ENCODE data around the gene PCDHGA1.

Gene PCDHGA1

DNA sequence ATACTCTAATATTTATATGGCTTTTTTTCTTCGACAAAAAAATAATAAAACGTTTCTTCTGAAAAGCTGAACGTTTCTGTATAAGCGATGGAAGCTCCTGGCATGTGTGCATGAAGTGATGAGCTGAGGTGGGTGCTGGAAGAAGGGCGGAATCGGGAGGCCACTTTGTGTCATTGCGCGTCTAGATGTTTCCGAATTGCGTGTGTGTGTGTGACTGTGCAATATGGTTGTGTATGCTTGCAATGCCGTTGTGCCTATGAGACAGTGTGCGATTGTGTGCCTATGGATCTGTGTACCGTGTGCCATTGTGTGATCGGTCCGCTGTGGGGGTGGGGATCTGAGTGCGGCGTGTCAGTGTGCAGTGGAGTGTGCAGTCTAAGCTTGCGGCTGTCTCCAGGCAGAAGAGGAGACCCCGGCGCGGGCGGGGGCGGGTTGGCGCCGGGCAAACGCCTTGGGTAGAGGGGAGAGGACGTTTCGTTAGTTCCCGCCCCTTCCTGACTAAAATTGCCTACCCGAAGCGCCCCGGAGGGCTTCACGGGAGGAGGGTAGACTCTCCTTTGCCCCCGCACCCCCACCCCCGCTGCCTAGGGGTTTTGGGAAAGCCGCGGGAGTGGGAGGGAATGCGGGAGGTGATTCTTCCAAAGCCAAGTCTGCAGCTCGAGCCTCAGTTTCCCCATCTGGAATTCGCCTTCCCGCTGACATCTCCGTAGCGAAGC is 182.8 kb downstream of the PCDHGA1 start:
- peak; percentile 23 to 24 for DNase-seq (ENCODE audit: low read depth in 2 of 2)

DNA sequence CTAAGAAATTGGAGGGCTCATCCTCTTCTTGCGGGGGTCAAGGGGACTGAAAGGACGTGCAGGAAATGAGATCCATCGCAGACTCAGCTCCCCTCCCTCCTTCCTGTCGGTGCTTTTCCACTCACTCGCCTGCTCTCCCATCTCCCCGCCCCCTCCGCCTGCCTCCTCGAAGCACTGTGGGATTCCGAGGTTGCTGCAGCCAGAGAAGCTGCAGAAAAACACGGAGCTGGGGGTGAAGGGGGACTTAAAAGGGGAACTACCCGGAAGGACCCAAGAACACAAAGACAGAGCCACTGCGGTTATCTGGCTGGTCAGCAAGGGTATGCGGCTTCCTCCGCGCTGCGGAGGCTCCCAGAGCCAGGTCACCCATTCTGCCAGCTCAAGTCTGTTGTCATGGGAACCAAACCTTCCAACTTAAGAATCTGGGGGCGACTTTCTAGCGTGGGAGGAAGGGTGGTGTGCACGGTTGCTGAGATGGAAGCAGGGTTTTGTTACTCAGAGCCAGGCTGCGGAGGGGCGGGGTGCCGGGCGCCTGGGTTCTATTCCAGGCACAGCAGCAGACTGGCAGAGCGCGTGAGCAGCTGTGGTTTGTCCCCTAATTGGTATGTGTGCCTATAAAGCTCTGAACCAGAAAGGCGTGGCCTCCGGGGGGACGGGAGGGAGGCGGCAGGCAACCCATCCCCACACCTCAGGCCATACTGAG is 183.5 kb downstream of the PCDHGA1 start:
- peak; percentile 55 to 67 for DNase-seq (ENCODE audit: low read depth in 2 of 2)

DNA sequence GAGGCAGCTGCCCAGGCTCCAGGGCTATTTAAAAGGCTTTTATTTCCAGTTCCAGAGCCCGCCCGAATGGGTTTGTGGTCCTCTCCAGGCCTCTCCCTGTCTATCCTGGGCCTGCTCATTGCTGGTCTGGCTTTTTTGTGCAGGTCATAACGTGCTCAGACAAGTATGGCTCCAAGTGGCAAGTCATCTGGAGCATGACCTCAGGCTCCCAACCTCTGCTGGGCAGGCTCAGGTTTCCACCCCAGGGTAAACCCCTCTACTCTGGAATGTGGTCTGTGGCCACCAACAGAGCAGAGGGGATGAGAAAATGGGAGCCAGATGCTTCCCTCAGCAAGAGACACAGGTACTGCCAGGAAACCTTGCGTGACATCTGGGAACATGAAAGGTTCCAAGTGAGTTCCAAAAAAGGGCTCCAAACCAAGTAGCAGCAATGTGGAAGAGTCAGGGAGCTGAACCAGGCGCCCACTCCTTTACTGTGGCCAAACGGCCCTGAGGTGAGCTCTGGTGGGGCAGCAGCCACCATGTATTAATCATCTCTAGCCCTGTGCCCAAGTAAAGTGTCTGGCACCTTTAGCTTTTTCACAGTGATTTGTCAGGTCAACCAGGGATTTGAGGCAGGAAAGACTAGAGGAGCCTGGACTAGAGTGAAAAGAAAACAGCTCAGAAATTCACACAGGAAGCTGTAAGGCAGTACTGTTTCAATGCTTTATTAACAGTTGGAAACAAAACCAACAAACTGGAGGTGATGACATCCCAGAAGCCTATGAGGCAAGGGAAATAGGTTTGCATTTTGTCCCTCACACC is 184.2 kb downstream of the PCDHGA1 start:
- no peak for DNase-seq (ENCODE audit: low read depth in 2 of 2)

DNA sequence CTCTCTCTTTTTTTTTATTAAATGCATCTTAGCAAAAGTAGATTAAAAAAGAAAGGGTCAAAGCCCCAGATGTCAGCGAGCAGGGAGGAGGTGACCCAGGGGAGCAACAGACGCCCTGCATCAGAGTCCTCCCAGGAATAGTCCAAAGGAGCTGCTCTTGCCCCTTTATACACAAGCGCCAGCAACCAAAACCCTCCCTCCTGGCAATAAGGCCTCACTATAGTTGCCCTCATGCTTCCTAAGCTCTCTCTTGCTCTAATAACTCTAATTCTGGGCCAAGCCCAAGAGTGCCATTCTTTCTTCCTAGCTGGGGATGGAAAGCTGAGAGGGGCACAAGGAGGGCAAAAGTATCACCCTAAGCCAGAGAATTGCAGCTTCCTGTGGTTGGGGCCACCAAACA is 184.8 kb downstream of the PCDHGA1 start:
- no peak for DNase-seq (ENCODE audit: low read depth in 2 of 2)

DNA sequence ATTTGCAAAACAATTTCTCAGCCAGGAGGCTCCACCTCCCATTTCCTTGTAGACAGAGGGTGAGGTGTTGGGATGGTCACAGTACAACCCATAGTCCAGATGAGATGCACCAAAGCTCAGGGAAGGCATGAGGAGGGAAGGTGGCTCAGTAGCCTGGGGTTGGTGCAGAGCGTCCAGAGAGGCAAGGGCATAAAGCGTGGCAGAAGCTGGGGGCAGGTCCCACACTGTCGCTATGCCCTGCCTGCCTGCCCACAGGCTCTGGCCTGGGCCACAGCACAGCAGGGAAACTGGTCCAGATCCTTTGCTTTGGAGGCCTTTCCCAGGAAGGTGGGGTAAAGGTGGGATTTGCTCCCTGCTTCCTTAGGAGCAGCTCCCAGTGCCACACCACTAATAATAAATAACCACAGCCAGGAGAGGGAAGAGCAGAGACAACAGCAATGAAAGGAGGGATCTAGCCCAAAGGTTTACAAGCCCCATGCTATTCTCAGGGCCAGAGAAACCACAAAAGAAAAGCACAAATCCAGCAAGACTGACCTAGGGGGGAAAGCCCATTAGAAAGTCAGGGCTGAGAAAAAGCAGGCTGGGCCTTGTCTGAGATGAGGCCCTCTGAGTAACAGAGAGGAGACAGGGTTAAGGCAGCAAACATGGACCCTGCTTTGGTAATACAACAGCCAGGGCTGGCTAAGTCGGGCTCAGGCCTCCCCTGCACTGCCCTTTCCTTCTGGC is 185.8 kb downstream of the PCDHGA1 start:
- no peak for DNase-seq (ENCODE audit: low read depth in 2 of 2)

DNA sequence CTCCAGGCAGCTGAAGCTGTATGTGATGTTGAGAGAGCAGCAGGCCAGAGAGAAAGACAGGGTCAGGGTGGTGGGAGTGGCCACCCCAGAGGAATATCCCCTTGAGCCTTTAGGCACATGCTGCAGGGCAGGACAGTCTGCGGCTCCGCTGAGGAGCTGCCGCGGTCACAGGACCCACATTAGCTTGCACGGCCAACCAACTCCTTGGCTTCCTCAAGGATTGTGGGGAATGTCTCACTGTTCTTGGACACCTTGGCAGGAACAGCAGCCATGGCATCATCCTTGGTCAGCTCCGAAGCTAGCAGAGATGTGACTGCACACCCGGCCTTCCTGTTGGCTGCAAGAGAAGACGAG is 186.3 kb downstream of the PCDHGA1 start:
- no peak for DNase-seq (ENCODE audit: low read depth in 2 of 2)

DNA sequence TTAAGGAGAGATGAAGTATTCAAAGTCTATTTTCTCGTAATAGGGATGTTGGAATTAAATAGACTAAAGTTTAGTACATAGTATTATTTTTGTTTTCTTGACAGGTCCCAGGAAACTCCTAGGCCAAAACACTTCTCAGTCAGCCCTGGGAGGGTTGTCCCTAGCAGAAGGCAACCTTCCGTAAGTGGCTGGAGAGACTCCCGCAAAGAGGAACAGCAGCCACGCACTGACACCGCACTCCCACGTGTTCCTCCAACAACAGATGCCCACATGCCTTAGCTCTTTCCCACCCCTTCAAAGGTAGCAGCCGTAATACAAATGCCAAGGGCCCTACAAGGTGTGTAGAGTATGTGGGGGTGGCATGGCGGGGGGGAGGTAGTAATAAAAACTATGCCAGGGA is 187.0 kb downstream of the PCDHGA1 start:
- DNase-seq (ENCODE audit: low read depth in 2 of 2), result no peak

DNA sequence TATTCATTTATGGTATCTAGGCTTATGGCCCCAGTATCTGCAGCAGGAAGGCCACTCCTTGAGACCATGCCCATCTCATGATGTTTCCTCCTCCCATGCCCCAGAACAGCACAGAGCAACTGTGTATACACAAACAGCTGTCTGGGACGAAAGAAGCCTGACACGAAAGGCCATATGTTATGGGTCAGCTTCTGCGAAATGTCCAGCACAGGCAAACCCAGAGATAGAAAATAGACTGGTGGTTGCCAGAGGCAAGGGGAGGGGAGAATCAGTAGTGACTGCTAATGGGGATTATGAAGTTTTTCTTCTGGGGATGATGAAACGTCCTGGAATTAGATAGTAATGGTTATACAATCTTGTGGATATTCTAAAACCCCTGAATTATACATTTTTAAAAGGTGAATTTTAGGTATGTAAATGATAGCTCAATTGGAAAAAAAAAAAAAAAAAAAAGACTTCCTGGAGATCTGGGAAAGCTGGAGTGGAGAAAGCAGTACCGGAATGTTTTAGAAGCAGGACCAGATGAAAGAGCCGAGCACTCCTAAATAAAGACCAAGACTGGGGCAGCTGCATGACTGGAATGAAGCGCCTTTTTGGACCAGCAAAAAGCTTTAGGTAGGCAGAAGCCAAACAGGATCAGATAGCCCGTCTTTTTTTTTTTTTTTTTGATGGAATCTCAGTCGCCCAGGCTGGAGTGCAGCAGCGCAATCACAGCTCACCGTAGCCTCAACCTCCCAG is 187.7 kb downstream of the PCDHGA1 start:
- no peak for DNase-seq (ENCODE audit: low read depth in 2 of 2)

DNA sequence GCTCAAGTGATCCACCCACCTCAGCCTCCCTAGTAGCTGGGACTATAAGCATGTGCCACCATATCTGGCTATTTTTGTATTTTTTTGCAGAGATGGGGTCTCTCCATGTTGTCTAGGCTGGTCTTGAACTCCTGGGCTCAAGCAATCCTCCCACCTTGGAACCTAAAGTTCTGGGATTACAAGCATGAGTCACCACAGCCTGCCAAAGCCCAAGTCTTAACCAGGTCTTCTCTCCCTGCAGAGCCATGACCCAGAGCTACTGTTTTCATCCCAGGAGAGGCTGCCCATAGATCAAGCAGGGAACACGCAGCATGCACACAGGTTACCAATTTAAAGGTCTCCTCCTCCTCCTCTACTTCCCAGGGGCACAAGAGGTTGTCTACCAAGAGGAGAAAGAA is 188.3 kb downstream of the PCDHGA1 start:
- DNase-seq (ENCODE audit: low read depth in 2 of 2), result no peak

DNA sequence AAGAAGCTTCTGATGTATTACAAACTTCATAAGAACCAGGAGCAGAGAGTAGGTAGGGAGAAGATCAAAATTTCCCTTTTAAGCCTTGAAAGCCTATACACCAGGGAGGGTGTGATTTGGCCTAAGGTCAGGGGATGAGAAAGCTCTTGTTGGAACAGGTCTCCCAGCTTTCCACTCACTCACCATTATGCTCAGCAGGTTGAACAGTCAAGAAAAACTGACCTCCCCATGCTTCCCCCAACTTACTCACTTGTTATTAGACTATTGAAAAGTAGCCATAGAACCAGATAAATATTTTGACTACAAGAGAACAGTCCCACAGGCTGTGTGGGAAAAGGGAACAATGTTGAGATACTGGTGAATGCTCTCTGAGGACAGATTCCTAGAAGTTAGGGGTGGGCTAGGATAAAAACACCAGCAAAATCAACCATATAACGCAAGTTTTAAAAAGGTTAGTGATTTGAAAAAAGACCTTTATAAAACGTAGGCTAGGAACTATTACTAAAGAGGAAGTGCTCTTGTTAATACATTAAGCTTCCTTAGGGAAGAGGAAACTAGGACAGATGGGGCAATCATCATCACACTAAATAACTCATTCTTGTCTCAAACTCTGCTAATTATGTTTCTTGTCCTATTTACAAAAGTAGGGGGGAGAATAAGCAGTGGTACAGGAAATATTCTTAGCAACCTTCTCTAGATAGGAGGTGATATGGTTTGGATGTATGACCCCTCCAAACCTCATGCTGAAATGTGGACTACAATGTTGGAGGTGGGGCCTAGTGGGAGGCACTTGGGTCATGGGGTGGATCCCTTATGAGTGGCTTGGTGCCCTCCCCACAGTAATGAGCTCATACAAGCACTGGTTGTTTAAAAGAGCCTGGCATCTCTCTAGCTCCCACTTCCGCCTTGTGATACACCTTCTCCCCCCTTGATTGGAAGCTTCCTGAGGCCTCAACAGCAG is 189.6 kb downstream of the PCDHGA1 start:
- no peak for DNase-seq (ENCODE audit: low read depth in 2 of 2)

DNA sequence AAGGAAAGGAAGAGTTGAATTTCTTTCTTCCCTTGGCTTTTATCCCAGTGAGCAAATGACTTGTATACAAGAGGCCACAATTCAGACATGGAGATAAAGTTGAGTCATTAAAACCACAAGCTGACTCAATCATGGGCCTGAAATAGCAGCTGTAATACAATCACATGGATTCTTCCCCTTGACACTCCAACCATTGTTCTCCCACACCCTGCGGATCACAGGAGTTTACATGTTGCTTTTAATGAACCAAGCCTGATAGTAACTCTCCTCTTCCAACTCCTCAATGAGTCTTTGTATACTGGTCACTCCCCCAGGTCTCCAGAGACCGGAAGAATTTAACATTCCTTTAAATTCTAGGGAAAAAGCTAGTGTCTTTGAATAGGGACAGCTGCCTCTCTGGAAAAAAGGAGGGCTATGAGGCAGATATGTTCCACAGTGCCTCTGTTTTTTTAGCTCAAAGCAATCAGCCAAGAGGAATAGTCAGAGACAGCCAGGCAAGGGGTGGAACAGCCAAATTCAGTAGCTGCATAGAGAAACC is 191.0 kb downstream of the PCDHGA1 start:
- DNase-seq (ENCODE audit: low read depth in 2 of 2), result no peak

DNA sequence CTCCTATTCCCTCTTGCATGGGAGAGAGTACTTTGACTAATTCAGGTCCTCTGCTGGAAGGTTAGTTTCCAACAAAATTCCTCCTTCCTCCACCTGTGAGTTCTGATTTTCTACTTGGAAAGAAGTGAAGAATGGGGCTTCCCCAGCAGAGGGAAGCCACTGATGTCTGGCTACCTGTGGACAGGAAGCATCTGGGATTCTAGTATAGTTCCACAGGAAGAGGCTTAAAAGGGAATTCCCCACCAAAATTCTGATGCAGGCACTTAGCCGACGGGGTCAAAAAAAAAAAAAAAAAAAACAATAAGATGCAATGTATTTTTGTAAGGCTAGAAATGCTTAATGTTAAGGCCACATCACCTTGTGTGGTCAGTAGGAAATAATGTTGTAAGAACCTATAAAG is 192.0 kb downstream of the PCDHGA1 start:
- no peak for DNase-seq (ENCODE audit: low read depth in 2 of 2)

DNA sequence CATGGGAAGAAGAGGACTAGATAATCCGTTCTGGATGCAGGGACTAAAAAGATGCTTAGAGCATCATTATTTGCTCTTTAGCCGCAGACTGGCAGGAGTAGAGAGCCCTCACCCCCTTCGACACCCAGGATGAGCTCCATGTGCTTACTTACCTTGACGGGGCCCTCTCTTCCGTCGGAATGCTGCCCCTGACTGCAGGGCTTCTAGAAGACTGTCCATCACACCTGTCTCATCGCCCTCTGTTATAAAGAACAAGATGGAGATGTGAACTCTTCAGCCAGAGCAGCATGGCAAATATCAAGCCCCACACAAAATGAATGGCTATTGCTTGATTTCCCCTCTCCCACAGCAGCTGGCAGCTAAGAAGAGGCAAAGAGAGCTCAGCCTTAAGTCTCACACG is 193.7 kb downstream of the PCDHGA1 start:
- no peak for DNase-seq (ENCODE audit: low read depth in 2 of 2)

DNA sequence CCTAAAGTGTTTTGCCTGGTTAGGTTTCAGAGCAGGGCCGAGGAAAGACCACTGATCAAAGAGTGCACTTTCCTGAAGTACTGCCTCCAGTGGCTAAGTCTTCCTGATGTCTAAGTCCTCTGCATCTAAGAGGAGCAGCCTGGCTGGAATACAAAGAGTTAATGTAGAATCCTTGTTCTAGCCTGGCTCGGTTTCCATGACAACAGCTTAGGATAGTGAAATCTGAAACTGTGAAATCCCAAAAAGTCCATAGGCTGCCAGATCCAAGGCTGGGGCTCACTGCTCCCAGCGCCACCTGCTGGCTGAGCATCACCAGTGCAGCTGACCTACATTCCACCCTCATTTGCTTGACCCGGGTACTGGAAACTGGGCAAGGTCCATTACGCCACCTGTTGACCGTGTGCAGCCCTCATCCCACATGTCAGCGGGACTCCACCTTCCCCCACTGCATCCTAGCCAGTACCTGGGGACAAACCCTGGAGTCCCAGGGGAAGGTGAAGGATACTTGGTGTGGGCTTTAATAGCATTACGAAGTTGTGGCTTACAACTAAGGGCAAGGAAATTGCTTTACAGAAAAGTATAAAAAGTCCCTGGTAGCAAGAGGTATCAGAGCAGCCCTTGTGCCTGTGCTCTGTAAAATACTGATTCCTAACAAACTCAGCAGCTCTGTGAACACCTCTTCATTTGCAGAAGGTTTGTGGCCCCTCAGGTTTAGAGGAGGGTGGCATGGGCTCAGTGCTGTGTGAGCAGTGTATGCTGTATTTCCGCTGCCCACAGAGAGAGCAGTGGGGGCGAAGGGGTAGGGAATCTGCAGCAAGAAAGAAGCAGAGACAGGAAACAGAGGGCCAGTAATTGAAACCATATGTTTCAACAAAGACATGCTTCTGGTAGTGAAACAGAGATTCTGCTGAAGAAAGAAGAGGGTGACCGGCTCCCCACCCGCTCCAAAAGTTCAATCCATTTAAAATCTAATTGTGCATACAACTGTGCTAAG is 194.6 kb downstream of the PCDHGA1 start:
- peak; percentile 15 to 28 for DNase-seq (ENCODE audit: low read depth in 2 of 2)

DNA sequence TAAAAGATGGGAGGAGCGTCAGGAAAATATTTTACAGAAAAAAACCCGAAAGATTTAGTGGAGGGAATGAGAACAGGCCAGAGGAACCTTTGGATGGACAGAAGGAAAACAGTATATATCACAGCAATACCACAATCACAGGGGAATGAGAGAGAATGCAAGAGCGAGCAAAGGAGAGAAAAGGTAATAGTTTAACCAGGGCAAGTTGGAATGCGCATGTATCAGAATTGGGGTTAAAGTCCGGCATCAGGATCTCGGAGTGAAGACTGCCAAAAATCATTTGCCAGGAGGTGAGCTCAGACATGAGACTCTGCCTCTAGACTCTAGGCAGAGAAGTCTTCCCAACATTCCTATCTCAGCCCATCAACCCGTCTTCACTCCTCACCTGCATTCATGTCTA is 195.3 kb downstream of the PCDHGA1 start:
- DNase-seq (ENCODE audit: low read depth in 2 of 2), result no peak

DNA sequence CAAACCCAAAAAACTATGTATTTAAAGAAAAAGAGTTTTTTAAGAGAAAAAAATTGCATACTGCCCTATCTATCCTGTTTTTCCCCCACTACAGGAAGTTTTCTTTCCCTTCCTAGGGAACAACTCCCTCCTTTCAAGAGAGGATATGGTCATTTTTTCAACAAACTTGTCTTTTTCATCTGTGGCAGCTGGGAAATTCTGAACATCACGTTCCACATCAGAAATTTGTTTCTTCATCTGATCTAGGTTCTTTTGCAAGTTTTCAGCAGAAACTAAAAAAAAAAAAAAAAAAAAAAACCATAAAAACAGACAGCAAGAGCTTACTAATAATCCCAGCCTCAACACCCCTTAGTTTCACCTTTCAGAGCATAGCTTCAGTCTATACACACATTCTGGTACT is 197.1 kb downstream of the PCDHGA1 start:
- DNase-seq (ENCODE audit: low read depth in 2 of 2), result no peak

DNA sequence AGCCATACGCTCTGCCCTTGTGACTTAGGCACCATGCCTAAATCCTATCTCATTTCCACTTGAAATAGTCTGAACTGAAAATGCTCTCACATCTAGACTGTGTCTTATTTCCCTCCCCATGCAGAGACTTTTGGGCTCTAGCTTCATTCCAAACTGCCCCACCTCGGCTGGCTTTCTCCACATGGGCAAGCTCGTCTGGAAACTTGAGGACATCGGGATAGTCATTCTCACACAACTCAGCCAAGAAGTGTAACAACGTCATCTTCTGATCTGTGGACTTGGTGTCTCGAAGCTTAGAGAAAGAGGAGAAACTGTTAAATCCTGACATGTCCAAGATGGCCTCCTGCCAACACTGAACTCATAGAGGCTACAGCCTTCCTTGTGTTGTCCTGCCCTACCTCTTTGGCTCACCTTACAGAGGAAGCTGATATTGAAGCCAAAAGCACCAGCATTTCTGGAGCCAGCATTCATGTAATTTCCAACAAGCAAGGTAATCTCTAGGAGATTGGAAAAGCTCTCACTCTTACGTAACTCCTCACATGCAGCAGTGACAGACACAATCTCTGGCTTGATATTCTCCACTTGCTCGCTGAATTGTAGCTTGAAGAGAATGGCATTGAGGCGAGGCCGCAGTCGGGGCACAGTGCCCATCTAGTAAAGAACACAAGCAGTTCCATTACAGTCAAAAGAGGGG is 198.1 kb downstream of the PCDHGA1 start:
- no peak for DNase-seq (ENCODE audit: low read depth in 2 of 2)

DNA sequence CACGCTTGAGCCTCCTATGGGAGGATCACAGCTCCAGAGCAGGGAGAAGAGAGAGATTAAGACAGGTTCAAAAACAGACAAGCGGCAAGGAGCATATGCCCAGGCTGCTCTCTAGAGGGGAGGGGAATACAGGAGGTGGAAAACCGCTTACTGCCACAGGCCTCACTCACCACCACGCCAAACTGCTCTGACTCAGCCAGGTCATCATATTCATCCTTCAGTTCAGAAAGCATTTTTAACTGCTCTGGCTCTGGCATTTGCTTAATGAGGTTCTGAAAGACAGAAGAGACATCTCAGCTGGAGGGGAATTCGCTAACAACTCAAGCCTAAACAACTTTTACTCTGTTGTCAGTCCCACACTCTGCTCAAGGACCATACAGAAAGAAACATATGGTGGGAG is 198.7 kb downstream of the PCDHGA1 start:
- DNase-seq (ENCODE audit: low read depth in 2 of 2), result no peak
